ENCODE results near the gene REV3L.

REV3L gene

DNA sequence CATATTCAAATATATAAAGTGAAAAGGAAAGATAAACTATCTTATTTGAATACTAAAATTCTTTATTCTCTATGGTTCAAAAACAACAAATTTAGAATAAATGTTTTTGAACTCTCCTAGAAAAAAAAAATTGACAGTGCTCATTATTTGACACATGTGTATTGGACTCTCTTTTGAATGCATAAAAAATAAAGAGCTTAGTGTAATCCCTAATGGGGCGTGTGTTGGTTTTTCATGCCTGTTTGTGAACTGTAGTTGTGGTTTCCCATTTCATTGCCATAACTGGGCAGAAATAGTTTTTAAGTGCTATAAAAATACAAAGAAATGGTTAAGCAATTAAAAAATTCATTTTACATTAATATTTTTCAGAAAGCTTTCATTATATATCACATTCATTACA, 101.3 kb downstream of the REV3L start:
- TF ChIP-seq EZH2phosphoT487 (IDR thresholded peaks at IDR 0.05; ENCODE audit: low read length), result no peak
- no peak for TF ChIP-seq EZH2 (optimal IDR thresholded peaks at IDR 0.05; ENCODE audit: low read depth, low read length)
- no peak for TF ChIP-seq CTCF (IDR thresholded peaks at IDR 0.05; ENCODE audit: low read length)

GRCh38 chr6:111381123-111381522, 101.9 kb downstream of the REV3L start:
- no peak for DNase-seq
- H4K20me1 ChIP-seq (ENCODE audit: insufficient read depth, low read length), result no peaks in the 10 kb centered on the region
- H3K9me3 ChIP-seq (replicated peaks; ENCODE audit: insufficient read depth, low read length), result no peaks in the 10 kb centered on the region
- H3K36me3 ChIP-seq (replicated peaks; ENCODE audit: insufficient read depth, low read length), result no peaks in the 10 kb centered on the region
- H3K27me3 ChIP-seq (replicated peaks; ENCODE audit: insufficient read depth, low read length), result no peaks in the 10 kb centered on the region
- no peak for TF ChIP-seq EZH2 (optimal IDR thresholded peaks at IDR 0.05; ENCODE audit: low read depth, low read length)
- no peak for TF ChIP-seq EZH2phosphoT487 (IDR thresholded peaks at IDR 0.05; ENCODE audit: low read length)
- TF ChIP-seq CTCF (IDR thresholded peaks at IDR 0.05; ENCODE audit: low read length), result no peak
- H3F3A ChIP-seq (ENCODE audit: insufficient read depth, low read length), result no peaks in the 10 kb centered on the region
- no peaks in the 10 kb centered on the region for H3K9me2 ChIP-seq (replicated peaks; ENCODE audit: insufficient read depth, low read length)
- no peaks in the 10 kb centered on the region for H3K4me1 ChIP-seq (ENCODE audit: low read length)
- no peak overlapping the region for H3K9ac ChIP-seq (ENCODE audit: low read length)
- H3K79me2 ChIP-seq (ENCODE audit: low read length), result no peaks in the 10 kb centered on the region
- H3K4me3 ChIP-seq (ENCODE audit: low read length), result no peak overlapping the region
- H3K27ac ChIP-seq (ENCODE audit: low read length), result no peak overlapping the region
- H3K4me2 ChIP-seq (ENCODE audit: low read depth, low read length), result no peak overlapping the region
- H2AFZ ChIP-seq (ENCODE audit: low read length), result no peak overlapping the region

More for the DNA sequence above, 101.3 kb downstream of the REV3L start:
- Histone ChIP-seq H3K79me2 (ENCODE audit: low read length) (no peaks in the 10 kb centered on the region), H3K4me3 (ENCODE audit: low read length) (no peak overlapping the region), H3K4me1 (ENCODE audit: low read length) (no peaks in the 10 kb centered on the region), H4K20me1 (ENCODE audit: insufficient read depth, low read length) (no peaks in the 10 kb centered on the region), H3F3A (ENCODE audit: insufficient read depth, low read length) (no peaks in the 10 kb centered on the region), H3K36me3 (replicated peaks; ENCODE audit: insufficient read depth, low read length) (no peaks in the 10 kb centered on the region), H3K9me3 (replicated peaks; ENCODE audit: insufficient read depth, low read length) (no peaks in the 10 kb centered on the region), H3K4me2 (ENCODE audit: low read depth, low read length) (no peak overlapping the region), H3K27ac (ENCODE audit: low read length) (no peak overlapping the region), H3K27me3 (replicated peaks; ENCODE audit: insufficient read depth, low read length) (no peaks in the 10 kb centered on the region), H2AFZ (ENCODE audit: low read length) (no peak overlapping the region), H3K9ac (ENCODE audit: low read length) (no peak overlapping the region), H3K9me2 (replicated peaks; ENCODE audit: insufficient read depth, low read length) (no peaks in the 10 kb centered on the region)
- DNase-seq, result no peak

- no peaks in the 10 kb centered on the region for H3K79me2 ChIP-seq (ENCODE audit: low read length)
- no peaks in the 10 kb centered on the region for H3F3A ChIP-seq (ENCODE audit: insufficient read depth, low read length)
- H3K9me3 ChIP-seq (replicated peaks; ENCODE audit: insufficient read depth, low read length), result no peaks in the 10 kb centered on the region
- no peaks in the 10 kb centered on the region for H3K9me2 ChIP-seq (replicated peaks; ENCODE audit: insufficient read depth, low read length)
- no peaks in the 10 kb centered on the region for H3K36me3 ChIP-seq (replicated peaks; ENCODE audit: insufficient read depth, low read length)
- H4K20me1 ChIP-seq (ENCODE audit: insufficient read depth, low read length), result no peaks in the 10 kb centered on the region
- no peak overlapping the region for H3K9ac ChIP-seq (ENCODE audit: low read length)
- no peak overlapping the region for H2AFZ ChIP-seq (ENCODE audit: low read length)
- H3K4me1 ChIP-seq (ENCODE audit: low read length), result no peaks in the 10 kb centered on the region
- H3K4me3 ChIP-seq (ENCODE audit: low read length), result no peak overlapping the region
- DNase-seq, result no peak
- no peak overlapping the region for H3K27ac ChIP-seq (ENCODE audit: low read length)
- no peak overlapping the region for H3K4me2 ChIP-seq (ENCODE audit: low read depth, low read length)
- no peaks in the 10 kb centered on the region for H3K27me3 ChIP-seq (replicated peaks; ENCODE audit: insufficient read depth, low read length)
- no peak for TF ChIP-seq EZH2 (optimal IDR thresholded peaks at IDR 0.05; ENCODE audit: low read depth, low read length)
- no peak for TF ChIP-seq EZH2phosphoT487 (IDR thresholded peaks at IDR 0.05; ENCODE audit: low read length)
- no peak for TF ChIP-seq CTCF (IDR thresholded peaks at IDR 0.05; ENCODE audit: low read length)
Measured at GRCh38 chr6:111379831-111380230, 103.2 kb downstream of the REV3L start.

Data from MM.1S (cell line).